C4-2B (cell line): ENCODE data around the gene DEDD.

Experiments used
- ZFX ChIP-seq: fragments of 450-650 bp; IDR thresholded peaks from 2 replicates; pipeline ENCODE4 v1.6.1; 2017
- TF ChIP-seq, protein P1 (sequence below): fragments of 450-650 bp; conservative IDR thresholded peaks from 2 replicates; pipeline ENCODE4 v1.5.1; 2017; ENCODE audit warnings: mild to moderate bottlenecking

DNA sequence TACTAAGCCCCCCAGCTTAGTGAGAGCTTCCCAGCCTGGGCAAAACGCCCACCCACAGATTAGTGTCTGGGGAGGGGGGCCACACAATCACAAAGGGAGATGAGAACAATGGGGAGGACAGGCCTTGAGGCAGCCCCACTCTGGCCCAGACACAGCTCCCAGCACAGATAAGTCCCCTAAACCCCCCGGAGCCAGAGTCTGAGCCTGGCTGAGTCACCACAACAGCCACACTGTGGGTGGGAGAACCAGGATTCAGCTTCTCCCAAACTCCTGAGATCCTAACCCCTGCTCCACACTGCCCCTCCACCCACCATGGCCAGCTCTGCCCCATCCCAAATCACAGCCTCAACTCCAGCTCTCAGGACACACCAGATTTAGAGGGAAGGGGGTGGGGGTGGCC is 47.3 kb downstream of the DEDD start:
- TF ChIP-seq, protein P1, sequence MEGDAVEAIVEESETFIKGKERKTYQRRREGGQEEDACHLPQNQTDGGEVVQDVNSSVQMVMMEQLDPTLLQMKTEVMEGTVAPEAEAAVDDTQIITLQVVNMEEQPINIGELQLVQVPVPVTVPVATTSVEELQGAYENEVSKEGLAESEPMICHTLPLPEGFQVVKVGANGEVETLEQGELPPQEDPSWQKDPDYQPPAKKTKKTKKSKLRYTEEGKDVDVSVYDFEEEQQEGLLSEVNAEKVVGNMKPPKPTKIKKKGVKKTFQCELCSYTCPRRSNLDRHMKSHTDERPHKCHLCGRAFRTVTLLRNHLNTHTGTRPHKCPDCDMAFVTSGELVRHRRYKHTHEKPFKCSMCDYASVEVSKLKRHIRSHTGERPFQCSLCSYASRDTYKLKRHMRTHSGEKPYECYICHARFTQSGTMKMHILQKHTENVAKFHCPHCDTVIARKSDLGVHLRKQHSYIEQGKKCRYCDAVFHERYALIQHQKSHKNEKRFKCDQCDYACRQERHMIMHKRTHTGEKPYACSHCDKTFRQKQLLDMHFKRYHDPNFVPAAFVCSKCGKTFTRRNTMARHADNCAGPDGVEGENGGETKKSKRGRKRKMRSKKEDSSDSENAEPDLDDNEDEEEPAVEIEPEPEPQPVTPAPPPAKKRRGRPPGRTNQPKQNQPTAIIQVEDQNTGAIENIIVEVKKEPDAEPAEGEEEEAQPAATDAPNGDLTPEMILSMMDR, result no peak
- TF ChIP-seq ZFX, result no peak
